ENCODE results near the gene NEK6. TPM values are rescaled to one million over a fixed set of nuclear protein-coding genes. Genes with fewer than 3 reads are reported as not detected.

NEK6 gene
- total RNA-seq, 2 experiments from 2014 or later = 5.6 to 16.4 TPM

- Histone ChIP-seq H3K79me2 (ENCODE audit: insufficient read depth, low read depth, low read length) (no peaks in the 10 kb centered on the region), H3K27ac (ENCODE audit: low read depth, low read length, poor library complexity, severe bottlenecking) (no peak overlapping the region), H2AFZ (ENCODE audit: low read length) (no peak overlapping the region), H3K4me2 (ENCODE audit: low read length) (no peak overlapping the region), H3K36me3 (ENCODE audit: insufficient read depth, low read length) (peaks cover 10% of the 10 kb centered on the region; the same call in 1 of the 2 replicates), H4K20me1 (ENCODE audit: insufficient read depth, low read length) (no peaks in the 10 kb centered on the region), H3K4me3 (ENCODE audit: low read depth, low read length, poor library complexity, severe bottlenecking) (no peak overlapping the region), H3K9me2 (ENCODE audit: insufficient read depth, low read length) (no peaks in the 10 kb centered on the region), H3K4me1 (ENCODE audit: insufficient read depth, low read length, poor library complexity, severe bottlenecking) (no peaks in the 10 kb centered on the region), H3K9me3 (ENCODE audit: low read length) (no peaks in the 10 kb centered on the region)
- no peak for DNase-seq (ENCODE audit: low spot score)
- TF ChIP-seq EZH2phosphoT487 (IDR thresholded peaks at IDR 0.05; ENCODE audit: borderline replicate concordance, low read depth, low read length) (no peak), CTCF (conservative IDR thresholded peaks at IDR 0.05; ENCODE audit: low read length) (no peak)
- intact Hi-C loops (cut with micrococcal nuclease; ENCODE audit: unreplicated experiment) = no loop called here
- ChIA-PET CTCF (ENCODE audit: unreplicated experiment) (no interaction called here), POLR2A (no interaction called here)
- no TSS peak for BruUV-seq (replicated peaks)
Measured at GRCh38 chr9:124341455-124342170, 83.9 kb downstream of the NEK6 start.

- Histone ChIP-seq H3K4me2 (ENCODE audit: low read length) (no peak overlapping the region), H3K79me2 (ENCODE audit: insufficient read depth, low read depth, low read length) (no peaks in the 10 kb centered on the region), H3K9me3 (ENCODE audit: low read length) (no peaks in the 10 kb centered on the region), H3K9me2 (ENCODE audit: insufficient read depth, low read length) (no peaks in the 10 kb centered on the region), H3K27ac (ENCODE audit: low read depth, low read length, poor library complexity, severe bottlenecking) (no peak overlapping the region), H2AFZ (ENCODE audit: low read length) (no peak overlapping the region), H4K20me1 (ENCODE audit: insufficient read depth, low read length) (no peaks in the 10 kb centered on the region), H3K36me3 (ENCODE audit: insufficient read depth, low read length) (peaks cover 10% of the 10 kb centered on the region; the same call in 1 of the 2 replicates), H3K4me1 (ENCODE audit: insufficient read depth, low read length, poor library complexity, severe bottlenecking) (no peaks in the 10 kb centered on the region), H3K4me3 (ENCODE audit: low read depth, low read length, poor library complexity, severe bottlenecking) (no peak overlapping the region)
- CTCF ChIA-PET (ENCODE audit: unreplicated experiment) = interaction anchor here (0.6 kb wide), 1 partner anchor 23 kb away, joined by 3 read pairs; no protein-coding TSS in a partner anchor
- POLR2A ChIA-PET = no interaction called here
- intact Hi-C loops (cut with micrococcal nuclease; ENCODE audit: unreplicated experiment) = no loop called here
- no peak for TF ChIP-seq CTCF (conservative IDR thresholded peaks at IDR 0.05; ENCODE audit: low read length)
- TF ChIP-seq EZH2phosphoT487 (IDR thresholded peaks at IDR 0.05; ENCODE audit: borderline replicate concordance, low read depth, low read length) = no peak
- no peak for DNase-seq (ENCODE audit: low spot score)
- no TSS peak for BruUV-seq (replicated peaks)
Measured at GRCh38 chr9:124342402-124342775, 84.6 kb downstream of the NEK6 start.

- Histone ChIP-seq H3K9me2 (ENCODE audit: insufficient read depth, low read length) (no peaks in the 10 kb centered on the region), H3K79me2 (ENCODE audit: insufficient read depth, low read depth, low read length) (no peaks in the 10 kb centered on the region), H3K27ac (ENCODE audit: low read depth, low read length, poor library complexity, severe bottlenecking) (no peak overlapping the region), H3K36me3 (ENCODE audit: insufficient read depth, low read length) (peaks cover 11% of the 10 kb centered on the region; the same call in 1 of the 2 replicates), H4K20me1 (ENCODE audit: insufficient read depth, low read length) (no peaks in the 10 kb centered on the region), H3K4me2 (ENCODE audit: low read length) (no peak overlapping the region), H3K9me3 (ENCODE audit: low read length) (no peaks in the 10 kb centered on the region), H3K4me1 (ENCODE audit: insufficient read depth, low read length, poor library complexity, severe bottlenecking) (no peaks in the 10 kb centered on the region), H3K4me3 (ENCODE audit: low read depth, low read length, poor library complexity, severe bottlenecking) (no peak overlapping the region), H2AFZ (ENCODE audit: low read length) (no peak overlapping the region)
- POLR2A ChIA-PET = no interaction called here
- intact Hi-C loops (cut with micrococcal nuclease; ENCODE audit: unreplicated experiment) = no loop called here
- no peak for TF ChIP-seq CTCF (conservative IDR thresholded peaks at IDR 0.05; ENCODE audit: low read length)
- TF ChIP-seq EZH2phosphoT487 (IDR thresholded peaks at IDR 0.05; ENCODE audit: borderline replicate concordance, low read depth, low read length) = no peak
- no peak for DNase-seq (ENCODE audit: low spot score)
- BruUV-seq (replicated peaks) = no TSS peak
- CTCF ChIA-PET (ENCODE audit: unreplicated experiment) = interaction anchor here (0.6 kb wide), 1 partner anchor 23 kb away, joined by 3 read pairs; no protein-coding TSS in a partner anchor
Measured at GRCh38 chr9:124342776-124343485, 85.2 kb downstream of the NEK6 start.
